GM12892 (cell line): ENCODE measurements around the gene BCAS4. TPM values are rescaled to one million over a fixed set of nuclear protein-coding genes. Genes with fewer than 3 reads are reported as not detected.

Source experiments
- DNase-seq: peaks from one replicate; pipeline ENCODE4 v3.0.0; 2011; ENCODE audit not compliant: insufficient read length
- FAIRE-seq: peaks from 2 replicates; lab custom pipeline; 2011; peaks lifted over from hg19 to GRCh38; lab: Jason Lieb, UNC
- POLR2A ChIP-seq: IDR thresholded peaks from 2 replicates; pipeline ENCODE4 v1.6.1; 2011; ENCODE audit warnings: low read depth, low read length, control low read depth
- POLR2AphosphoS5 ChIP-seq: IDR thresholded peaks from 2 replicates; pipeline ENCODE4 v1.6.1; 2011; ENCODE audit warnings: low read depth, low read length, control low read depth
- TAF1 ChIP-seq: IDR thresholded peaks from 2 replicates; pipeline ENCODE4 v1.6.1; 2011; ENCODE audit warnings: low read depth, mild to moderate bottlenecking, control low read depth, low read length, borderline replicate concordance
- polyA plus RNA-seq: library from polyadenylated mRNA; unstranded; fragments of >200 nt; gene quantifications from one replicate; pipeline ENCODE4 v1.2.1, GENCODE V29; 2012; ENCODE audit warnings: missing spikeins, inconsistent platforms; ENCODE audit not compliant: missing spikeins

BCAS4 gene
- polyA plus RNA-seq = 54.0 TPM

- TF ChIP-seq TAF1 = no peak
- TF ChIP-seq POLR2AphosphoS5 = peak; percentile 58
- peak; percentile 73; the same call in 1 of the 2 replicates for TF ChIP-seq POLR2A
- FAIRE-seq (peak; percentile 88), DNase-seq (peak; percentile 88)
These were observed at the start of gene BCAS4 for GRCh38 chr20:50794846-50795634. TSS of gene BCAS4 (plus strand) at chr20:50795061. CDS start at chr20:50795084, 23 bp downstream.

DNA sequence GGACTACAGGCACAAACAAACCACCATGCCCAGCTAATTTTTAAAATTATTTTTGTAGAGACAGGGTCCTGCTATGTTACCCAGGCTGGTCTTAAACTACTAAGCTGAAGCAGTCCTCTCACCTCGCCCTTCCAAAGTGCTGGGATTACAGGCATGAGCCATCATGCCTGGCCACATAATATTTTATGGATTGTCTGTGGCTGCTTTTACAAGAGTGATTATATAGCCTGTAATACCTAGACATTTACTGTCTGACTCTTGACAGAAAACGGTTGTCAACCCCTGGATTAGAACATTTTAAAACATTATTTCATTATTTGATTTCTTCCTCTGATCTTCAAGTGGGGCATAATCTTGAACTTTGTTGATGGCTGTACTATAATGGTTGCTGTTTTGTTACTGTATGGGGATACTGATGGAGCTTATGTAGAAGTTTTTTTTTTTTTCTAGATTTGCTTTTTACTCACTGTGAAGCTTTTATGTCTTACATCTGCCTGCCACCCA lies 49.2 kb upstream of the BCAS4 start:
- DNase-seq = no peak
- no peak for FAIRE-seq

DNA sequence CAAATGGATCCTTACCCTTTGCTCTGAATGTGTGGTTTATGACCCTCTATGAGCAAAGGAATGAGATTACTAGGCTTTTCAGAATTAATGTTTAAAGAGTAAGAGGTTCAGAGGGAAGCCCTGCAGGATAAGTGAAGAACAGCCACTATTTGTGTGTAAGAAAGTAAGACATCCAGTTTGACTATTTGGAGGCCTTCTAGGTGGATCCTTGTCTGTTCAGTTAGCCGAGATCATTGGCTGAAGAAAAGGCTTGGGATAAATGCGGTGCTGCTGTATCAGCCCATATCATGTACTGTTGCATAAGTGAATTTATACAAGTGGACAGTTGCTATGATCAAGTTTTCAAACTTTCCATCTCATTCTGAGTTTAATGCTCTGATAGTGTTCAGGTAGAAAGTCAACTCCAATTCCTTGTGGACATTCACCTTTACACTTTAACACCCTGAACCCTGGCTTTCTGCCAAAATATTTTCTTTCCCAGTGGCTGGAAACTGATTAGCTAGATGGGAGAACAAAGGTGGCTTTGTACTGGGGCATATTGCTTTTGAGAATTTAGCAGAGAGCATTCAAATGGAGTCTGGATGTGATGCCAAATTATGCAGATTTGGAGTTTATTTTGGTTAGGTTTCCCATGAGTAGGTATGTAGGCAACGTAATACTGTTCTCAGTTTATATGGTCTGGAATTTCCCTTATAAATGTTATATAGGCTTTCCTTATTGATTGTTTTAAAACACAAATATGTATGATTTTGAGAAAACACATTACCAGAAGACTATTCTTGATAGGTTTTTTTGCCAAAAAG lies 48.5 kb upstream of the BCAS4 start:
- FAIRE-seq = no peak

More for the DNA sequence above, 49.2 kb upstream of the BCAS4 start:
- TF ChIP-seq TAF1 = no peak
- no peak for TF ChIP-seq POLR2AphosphoS5
- TF ChIP-seq POLR2A = no peak

DNA sequence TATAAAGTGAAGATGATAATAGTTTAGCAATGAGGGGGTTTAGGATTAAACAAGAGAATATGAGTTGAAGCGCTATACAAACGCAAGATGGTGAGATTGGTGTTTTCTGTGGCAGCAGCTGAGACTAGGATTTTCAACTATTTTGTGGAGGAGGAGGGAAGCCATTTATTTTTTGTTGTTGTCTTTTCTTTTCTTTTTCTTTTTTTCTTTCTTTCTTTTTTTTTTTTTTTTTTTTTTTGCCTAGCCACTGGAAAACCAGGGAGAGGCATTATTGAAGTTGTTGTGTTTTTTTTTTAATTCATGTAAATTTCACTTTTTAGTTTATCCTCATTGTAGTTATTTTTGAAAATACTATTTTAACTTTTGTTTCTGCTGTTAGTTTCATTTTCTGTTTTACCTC lies 47.6 kb upstream of the BCAS4 start:
- FAIRE-seq (no peak), DNase-seq (no peak)
- TF ChIP-seq POLR2AphosphoS5 (no peak), POLR2A (no peak), TAF1 (no peak)

More for the DNA sequence above, 48.5 kb upstream of the BCAS4 start:
- DNase-seq = no peak
- no peak for TF ChIP-seq POLR2A
- no peak for TF ChIP-seq POLR2AphosphoS5
- TF ChIP-seq TAF1 = no peak

- FAIRE-seq = no peak
- TF ChIP-seq POLR2A (no peak), TAF1 (no peak)
- DNase-seq = no peak
These were observed 44.7 kb upstream of the BCAS4 start for GRCh38 chr20:50750145-50750671.

DNA sequence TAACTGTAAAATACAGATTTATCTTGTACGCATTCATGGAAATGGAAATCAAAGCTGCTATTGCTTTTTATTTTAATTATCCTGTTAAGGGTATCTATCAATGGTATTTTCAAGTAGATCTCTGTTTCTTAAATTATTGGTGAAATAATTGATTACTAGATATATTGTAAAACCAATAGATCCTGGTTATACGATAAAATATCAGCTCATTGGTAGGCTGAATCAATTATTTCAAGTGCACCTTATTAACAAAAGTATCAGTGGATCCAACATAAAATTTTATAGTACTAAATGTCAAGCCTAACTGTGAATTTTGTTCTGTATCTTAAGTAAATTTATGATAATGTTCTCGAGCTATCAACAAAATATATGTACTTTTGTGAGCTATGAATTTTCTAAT lies 41.7 kb upstream of the BCAS4 start:
- FAIRE-seq (no peak), DNase-seq (no peak)
- TF ChIP-seq POLR2AphosphoS5 (no peak), POLR2A (no peak), TAF1 (no peak)

DNA sequence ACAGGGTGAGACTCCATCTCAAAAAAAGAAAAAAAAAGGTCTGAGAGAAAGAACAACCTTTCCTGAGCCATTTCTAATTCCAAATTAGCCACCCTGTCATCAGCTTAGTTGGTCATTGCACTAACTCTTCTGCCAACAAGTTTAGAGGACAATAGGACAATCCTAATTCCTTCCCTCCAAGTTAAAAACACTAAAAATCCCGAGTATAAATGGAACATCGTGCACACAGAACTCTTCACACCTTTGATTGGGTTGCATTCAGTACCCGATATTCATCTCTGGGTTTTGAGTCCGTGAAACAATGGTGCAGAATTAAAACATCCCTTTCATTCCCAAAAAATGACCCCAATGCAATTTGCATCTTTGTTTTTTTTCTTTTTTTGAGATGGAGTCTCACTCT lies 40.4 kb upstream of the BCAS4 start:
- no peak for FAIRE-seq
- TF ChIP-seq TAF1 = no peak
- TF ChIP-seq POLR2AphosphoS5 = no peak
- TF ChIP-seq POLR2A = no peak
- DNase-seq = no peak

DNA sequence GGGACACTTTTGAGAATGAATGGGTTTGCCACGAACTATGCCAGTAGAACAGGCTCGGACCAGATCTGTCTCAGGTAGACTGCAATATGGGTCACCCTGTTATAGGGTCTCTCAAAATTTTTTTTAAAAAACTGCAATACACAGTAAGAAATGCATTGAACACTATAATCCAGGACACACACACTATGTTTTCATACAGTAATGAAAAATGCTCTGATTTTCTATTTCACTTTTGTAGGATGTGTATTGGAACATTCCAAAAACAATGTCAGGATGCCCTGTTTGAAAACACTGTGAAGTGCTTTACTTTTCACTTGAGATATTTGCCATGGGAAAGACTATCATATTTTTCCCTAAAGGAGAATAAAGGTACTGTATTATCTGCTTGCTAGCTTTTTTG lies 38.4 kb upstream of the BCAS4 start:
- FAIRE-seq (no peak), DNase-seq (no peak)
- no peak for TF ChIP-seq POLR2A
- TF ChIP-seq POLR2AphosphoS5 = no peak
- TF ChIP-seq TAF1 = no peak

GRCh38 chr20:50758469-50758868 lies 36.4 kb upstream of the BCAS4 start:
- no peak for TF ChIP-seq TAF1
- no peak for TF ChIP-seq POLR2A
- TF ChIP-seq POLR2AphosphoS5 = no peak
- no peak for DNase-seq
- FAIRE-seq = no peak

DNA sequence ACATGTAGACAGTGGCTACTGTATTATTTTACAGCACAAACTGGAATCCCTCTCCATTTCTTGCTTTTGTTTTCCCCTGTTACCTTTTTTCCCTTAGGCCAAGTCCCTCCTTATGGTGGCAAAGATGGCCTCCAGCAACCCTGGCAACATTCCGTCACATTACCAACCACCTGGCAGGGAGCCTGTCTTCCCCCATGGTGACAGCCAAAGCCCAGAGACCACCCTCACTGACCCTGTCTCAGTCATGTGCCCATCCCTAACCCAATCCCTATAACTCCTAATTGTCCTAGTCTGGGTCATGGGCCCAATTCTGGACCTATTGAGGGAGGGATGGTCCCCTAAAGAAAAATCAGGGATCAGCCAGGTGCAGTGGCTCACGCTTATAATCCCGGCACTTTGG lies 35.9 kb upstream of the BCAS4 start:
- no peak for FAIRE-seq
- DNase-seq = no peak
- TF ChIP-seq POLR2AphosphoS5 = no peak

DNA sequence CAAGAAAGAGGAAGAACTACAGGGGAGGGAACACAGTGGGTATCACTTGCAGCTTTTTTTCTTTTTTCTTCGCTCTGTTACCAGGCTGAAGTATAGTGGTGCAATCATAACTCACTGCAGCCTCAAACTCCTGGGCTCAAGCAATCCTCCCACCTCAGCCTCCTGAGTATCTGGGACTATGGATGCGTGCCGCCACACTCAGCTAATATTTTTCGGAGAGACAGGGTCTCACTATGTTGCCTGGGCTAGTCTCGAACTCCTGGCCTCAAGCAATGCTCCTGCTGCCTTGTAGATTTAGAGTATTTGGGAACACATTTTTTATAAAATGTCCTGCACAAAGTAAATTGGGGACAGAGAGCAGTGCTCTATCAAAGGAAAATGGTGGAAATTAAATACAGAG lies 35.2 kb upstream of the BCAS4 start:
- no peak for DNase-seq
- FAIRE-seq = no peak
- TF ChIP-seq TAF1 (no peak), POLR2AphosphoS5 (no peak), POLR2A (no peak)

DNA sequence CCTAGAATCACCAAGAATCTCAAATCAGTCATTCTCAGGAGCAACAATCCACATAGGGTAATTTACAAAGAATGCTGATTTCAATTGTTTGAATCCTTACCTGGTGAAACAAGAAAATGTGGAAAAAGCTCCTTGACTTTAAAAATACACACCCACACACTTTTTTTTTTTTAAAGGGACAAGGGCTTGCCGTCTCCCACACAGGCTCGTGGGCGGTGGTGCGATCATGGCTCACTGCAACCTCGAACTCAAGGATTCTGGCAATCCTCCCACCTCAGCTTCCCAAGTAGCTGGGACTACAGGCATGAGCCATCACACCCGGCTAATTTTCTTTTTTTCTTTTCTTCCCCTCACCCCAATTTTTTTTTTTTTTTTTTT lies 32.8 kb upstream of the BCAS4 start:
- FAIRE-seq = no peak
- no peak for TF ChIP-seq POLR2AphosphoS5
- TF ChIP-seq POLR2A = no peak
- no peak for TF ChIP-seq TAF1
- no peak for DNase-seq
